Neural cell (in vitro differentiated cells): ENCODE measurements around the gene CENPP.

ENCODE experiments used
- POLR2AphosphoS5 ChIP-seq: IDR thresholded peaks from 2 replicates; pipeline ENCODE4 v1.6.1; 2012
- SMC3 ChIP-seq: fragments of 450-650 bp; conservative IDR thresholded peaks from 2 replicates; pipeline ENCODE4 v1.6.1; 2014; ENCODE audit warnings: antibody characterized with exemption, mild to moderate bottlenecking, moderate library complexity; ENCODE audit not compliant: poor library complexity
- TF ChIP-seq, protein P1 (sequence below): fragments of 450-650 bp; IDR thresholded peaks from 2 replicates; pipeline ENCODE4 v1.5.1; 2014; ENCODE audit warnings: antibody characterized with exemption, mild to moderate bottlenecking, moderate library complexity; ENCODE audit not compliant: poor library complexity, severe bottlenecking
- TF ChIP-seq, protein P2 (sequence below): IDR thresholded peaks from 2 replicates; pipeline ENCODE4 v1.6.1; 2012; ENCODE audit warnings: borderline replicate concordance

DNA sequence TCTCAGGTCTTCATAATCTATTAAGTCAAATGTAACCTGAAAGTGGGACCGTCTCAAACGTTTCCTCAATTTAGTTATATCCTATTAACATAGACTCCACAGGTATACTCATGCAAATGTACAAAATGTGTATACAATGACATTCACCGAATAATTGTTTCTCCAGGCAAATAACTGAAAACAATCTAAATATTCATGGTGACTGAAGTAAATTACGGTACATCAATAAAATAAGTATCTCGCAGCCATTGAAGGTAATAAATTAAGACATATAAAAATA, 32.7 kb upstream of the CENPP start:
- TF ChIP-seq, protein P1, sequence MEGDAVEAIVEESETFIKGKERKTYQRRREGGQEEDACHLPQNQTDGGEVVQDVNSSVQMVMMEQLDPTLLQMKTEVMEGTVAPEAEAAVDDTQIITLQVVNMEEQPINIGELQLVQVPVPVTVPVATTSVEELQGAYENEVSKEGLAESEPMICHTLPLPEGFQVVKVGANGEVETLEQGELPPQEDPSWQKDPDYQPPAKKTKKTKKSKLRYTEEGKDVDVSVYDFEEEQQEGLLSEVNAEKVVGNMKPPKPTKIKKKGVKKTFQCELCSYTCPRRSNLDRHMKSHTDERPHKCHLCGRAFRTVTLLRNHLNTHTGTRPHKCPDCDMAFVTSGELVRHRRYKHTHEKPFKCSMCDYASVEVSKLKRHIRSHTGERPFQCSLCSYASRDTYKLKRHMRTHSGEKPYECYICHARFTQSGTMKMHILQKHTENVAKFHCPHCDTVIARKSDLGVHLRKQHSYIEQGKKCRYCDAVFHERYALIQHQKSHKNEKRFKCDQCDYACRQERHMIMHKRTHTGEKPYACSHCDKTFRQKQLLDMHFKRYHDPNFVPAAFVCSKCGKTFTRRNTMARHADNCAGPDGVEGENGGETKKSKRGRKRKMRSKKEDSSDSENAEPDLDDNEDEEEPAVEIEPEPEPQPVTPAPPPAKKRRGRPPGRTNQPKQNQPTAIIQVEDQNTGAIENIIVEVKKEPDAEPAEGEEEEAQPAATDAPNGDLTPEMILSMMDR = no peak
- TF ChIP-seq SMC3 (no peak), POLR2AphosphoS5 (no peak)
- TF ChIP-seq, protein P2, sequence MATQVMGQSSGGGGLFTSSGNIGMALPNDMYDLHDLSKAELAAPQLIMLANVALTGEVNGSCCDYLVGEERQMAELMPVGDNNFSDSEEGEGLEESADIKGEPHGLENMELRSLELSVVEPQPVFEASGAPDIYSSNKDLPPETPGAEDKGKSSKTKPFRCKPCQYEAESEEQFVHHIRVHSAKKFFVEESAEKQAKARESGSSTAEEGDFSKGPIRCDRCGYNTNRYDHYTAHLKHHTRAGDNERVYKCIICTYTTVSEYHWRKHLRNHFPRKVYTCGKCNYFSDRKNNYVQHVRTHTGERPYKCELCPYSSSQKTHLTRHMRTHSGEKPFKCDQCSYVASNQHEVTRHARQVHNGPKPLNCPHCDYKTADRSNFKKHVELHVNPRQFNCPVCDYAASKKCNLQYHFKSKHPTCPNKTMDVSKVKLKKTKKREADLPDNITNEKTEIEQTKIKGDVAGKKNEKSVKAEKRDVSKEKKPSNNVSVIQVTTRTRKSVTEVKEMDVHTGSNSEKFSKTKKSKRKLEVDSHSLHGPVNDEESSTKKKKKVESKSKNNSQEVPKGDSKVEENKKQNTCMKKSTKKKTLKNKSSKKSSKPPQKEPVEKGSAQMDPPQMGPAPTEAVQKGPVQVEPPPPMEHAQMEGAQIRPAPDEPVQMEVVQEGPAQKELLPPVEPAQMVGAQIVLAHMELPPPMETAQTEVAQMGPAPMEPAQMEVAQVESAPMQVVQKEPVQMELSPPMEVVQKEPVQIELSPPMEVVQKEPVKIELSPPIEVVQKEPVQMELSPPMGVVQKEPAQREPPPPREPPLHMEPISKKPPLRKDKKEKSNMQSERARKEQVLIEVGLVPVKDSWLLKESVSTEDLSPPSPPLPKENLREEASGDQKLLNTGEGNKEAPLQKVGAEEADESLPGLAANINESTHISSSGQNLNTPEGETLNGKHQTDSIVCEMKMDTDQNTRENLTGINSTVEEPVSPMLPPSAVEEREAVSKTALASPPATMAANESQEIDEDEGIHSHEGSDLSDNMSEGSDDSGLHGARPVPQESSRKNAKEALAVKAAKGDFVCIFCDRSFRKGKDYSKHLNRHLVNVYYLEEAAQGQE = no peak
